MM.1S (cell line): ENCODE measurements around the gene SH3RF3.
A peak's percentile ranks its signal among the peaks of the same experiment; 100 is the strongest.

Experiments used
- DNase-seq: peaks from one replicate; pipeline ENCODE4 v3.0.0-alpha.2; 2015
- H2AFZ ChIP-seq: fragments of 300-600 bp; sonication (generic); 2 replicates; pipeline ENCODE4 v1.6.0; 2016; ENCODE audit warnings: antibody characterized with exemption, low read length
- H3F3A ChIP-seq: fragments of 300-600 bp; sonication (generic); 2 replicates; pipeline ENCODE4 v1.6.1; 2016; ENCODE audit warnings: mild to moderate bottlenecking, antibody characterized with exemption, low read length, moderate library complexity, mixed read lengths; ENCODE audit not compliant: insufficient read depth
- H3K27ac ChIP-seq: fragments of 300-600 bp; sonication (generic); 2 replicates; pipeline ENCODE4 v1.5.1; 2016; ENCODE audit warnings: mild to moderate bottlenecking, low read length
- H3K27me3 ChIP-seq: fragments of 300-600 bp; sonication (generic); replicated peaks from 2 replicates; pipeline ENCODE4 v1.6.0; 2016; ENCODE audit warnings: low read length; ENCODE audit not compliant: insufficient read depth
- H3K36me3 ChIP-seq: fragments of 300-600 bp; sonication (generic); replicated peaks from 2 replicates; pipeline ENCODE4 v1.6.1; 2016; ENCODE audit warnings: mild to moderate bottlenecking, low read length, mixed read lengths; ENCODE audit not compliant: insufficient read depth
- H3K4me1 ChIP-seq: fragments of 300-600 bp; sonication (generic); 2 replicates; pipeline ENCODE4 v1.6.1; 2016; ENCODE audit warnings: low read length, mixed read lengths
- H3K4me2 ChIP-seq: fragments of 300-600 bp; sonication (generic); 2 replicates; pipeline ENCODE4 v1.6.0; 2016; ENCODE audit warnings: low read depth, low read length
- H3K4me3 ChIP-seq: fragments of 300-600 bp; sonication (generic); 2 replicates; pipeline ENCODE4 v1.5.1; 2016; ENCODE audit warnings: low read length, mixed read lengths
- H3K79me2 ChIP-seq: fragments of 300-600 bp; sonication (generic); 2 replicates; pipeline ENCODE4 v1.6.1; 2016; ENCODE audit warnings: mixed run types, low read length, mixed read lengths
- H3K9ac ChIP-seq: fragments of 300-600 bp; sonication (generic); 2 replicates; pipeline ENCODE4 v1.6.1; 2016; ENCODE audit warnings: low read length, mixed read lengths
- H3K9me2 ChIP-seq: fragments of 300-600 bp; sonication (generic); replicated peaks from 2 replicates; pipeline ENCODE4 v1.6.1; 2016; ENCODE audit warnings: mild to moderate bottlenecking, low read length, mixed read lengths; ENCODE audit not compliant: insufficient read depth
- H3K9me3 ChIP-seq: fragments of 300-600 bp; sonication (generic); replicated peaks from 2 replicates; pipeline ENCODE4 v1.6.1; 2016; ENCODE audit warnings: mild to moderate bottlenecking, low read length, mixed read lengths; ENCODE audit not compliant: insufficient read depth
- H4K20me1 ChIP-seq: fragments of 300-600 bp; sonication (generic); 2 replicates; pipeline ENCODE4 v1.6.1; 2016; ENCODE audit warnings: mild to moderate bottlenecking, low read length, moderate library complexity, mixed read lengths; ENCODE audit not compliant: insufficient read depth
- EZH2 ChIP-seq: fragments of 300-600 bp; sonication (generic); optimal IDR thresholded peaks from 2 replicates; pipeline ENCODE3; 2017; ENCODE audit warnings: low read depth, mild to moderate bottlenecking, antibody characterized with exemption, low read length, mixed read lengths
- EZH2phosphoT487 ChIP-seq: fragments of 300-600 bp; sonication (generic); IDR thresholded peaks from 2 replicates; pipeline ENCODE4 v1.6.1; 2018; ENCODE audit warnings: antibody characterized with exemption, low read length
- TF ChIP-seq, protein P1 (sequence below): fragments of 300-600 bp; sonication (generic); IDR thresholded peaks from 2 replicates; pipeline ENCODE4 v1.5.1; 2016; ENCODE audit warnings: antibody characterized with exemption, low read length, mixed read lengths

SH3RF3 gene

DNA sequence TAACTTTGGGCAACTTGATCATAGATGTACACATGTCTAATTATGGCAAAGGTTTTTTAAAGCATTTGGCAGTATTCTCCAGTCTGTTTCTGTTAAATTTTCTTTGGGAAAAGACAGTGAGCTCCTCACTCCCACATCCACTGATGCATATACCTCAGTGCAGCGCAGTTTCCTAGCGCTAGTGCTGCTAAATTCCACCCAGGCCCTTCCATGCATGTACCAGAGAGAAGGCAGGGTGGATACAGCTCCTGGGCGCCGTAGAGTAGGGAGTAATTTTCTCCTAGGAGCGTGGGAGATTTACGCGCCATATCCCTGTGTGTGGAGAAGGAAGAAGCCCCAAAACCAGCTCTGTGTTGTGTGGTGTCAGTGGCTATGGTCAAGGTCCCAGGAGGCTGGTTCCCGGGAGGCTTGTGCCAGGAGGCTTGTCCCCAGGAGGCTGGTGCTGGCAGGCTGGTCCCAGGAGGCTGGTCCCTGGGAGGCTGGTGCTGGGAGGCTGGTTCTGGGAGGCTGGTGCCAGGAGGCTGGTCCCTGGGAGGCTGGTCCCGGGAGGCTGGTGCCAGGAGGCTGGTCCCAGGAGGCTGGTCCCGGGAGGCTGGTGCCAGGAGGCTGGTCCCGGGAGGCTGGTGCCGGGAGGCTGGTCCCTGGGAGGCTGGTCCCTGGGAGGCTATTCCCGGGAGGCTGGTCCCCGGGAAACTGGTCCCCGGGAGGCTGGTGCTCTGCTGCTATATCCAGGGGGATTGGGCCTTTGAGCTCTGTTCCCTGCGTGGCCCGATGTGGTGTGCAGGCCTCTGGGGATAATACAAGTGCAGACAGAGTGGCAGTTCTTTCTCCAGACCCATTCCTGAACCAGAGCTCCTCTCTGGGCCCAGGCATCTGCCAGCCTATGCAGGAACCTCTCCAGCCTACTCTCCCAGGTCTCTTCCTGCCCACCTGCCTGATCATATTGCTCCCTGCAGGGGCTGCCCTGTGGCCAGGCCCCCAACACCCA is 323.6 kb downstream of the SH3RF3 start:
- H3K79me2 ChIP-seq: no peaks in the 10 kb centered on the region
- TF ChIP-seq EZH2: no peak
- TF ChIP-seq, protein P1, sequence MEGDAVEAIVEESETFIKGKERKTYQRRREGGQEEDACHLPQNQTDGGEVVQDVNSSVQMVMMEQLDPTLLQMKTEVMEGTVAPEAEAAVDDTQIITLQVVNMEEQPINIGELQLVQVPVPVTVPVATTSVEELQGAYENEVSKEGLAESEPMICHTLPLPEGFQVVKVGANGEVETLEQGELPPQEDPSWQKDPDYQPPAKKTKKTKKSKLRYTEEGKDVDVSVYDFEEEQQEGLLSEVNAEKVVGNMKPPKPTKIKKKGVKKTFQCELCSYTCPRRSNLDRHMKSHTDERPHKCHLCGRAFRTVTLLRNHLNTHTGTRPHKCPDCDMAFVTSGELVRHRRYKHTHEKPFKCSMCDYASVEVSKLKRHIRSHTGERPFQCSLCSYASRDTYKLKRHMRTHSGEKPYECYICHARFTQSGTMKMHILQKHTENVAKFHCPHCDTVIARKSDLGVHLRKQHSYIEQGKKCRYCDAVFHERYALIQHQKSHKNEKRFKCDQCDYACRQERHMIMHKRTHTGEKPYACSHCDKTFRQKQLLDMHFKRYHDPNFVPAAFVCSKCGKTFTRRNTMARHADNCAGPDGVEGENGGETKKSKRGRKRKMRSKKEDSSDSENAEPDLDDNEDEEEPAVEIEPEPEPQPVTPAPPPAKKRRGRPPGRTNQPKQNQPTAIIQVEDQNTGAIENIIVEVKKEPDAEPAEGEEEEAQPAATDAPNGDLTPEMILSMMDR: no peak
- no peak for TF ChIP-seq EZH2phosphoT487
- no peak overlapping the region for H2AFZ ChIP-seq
- no peak overlapping the region for H3K4me2 ChIP-seq
- no peak for DNase-seq
- H3K36me3 ChIP-seq: no peaks in the 10 kb centered on the region
- H3K4me1 ChIP-seq: peaks cover 11% of the 10 kb centered on the region
- H3K9me2 ChIP-seq: no peaks in the 10 kb centered on the region
- no peaks in the 10 kb centered on the region for H3K9me3 ChIP-seq
- no peaks in the 10 kb centered on the region for H3F3A ChIP-seq
- H3K27ac ChIP-seq: no peak overlapping the region
- H3K4me3 ChIP-seq: no peak overlapping the region
- no peaks in the 10 kb centered on the region for H3K27me3 ChIP-seq
- no peaks in the 10 kb centered on the region for H4K20me1 ChIP-seq
- no peak overlapping the region for H3K9ac ChIP-seq

DNA sequence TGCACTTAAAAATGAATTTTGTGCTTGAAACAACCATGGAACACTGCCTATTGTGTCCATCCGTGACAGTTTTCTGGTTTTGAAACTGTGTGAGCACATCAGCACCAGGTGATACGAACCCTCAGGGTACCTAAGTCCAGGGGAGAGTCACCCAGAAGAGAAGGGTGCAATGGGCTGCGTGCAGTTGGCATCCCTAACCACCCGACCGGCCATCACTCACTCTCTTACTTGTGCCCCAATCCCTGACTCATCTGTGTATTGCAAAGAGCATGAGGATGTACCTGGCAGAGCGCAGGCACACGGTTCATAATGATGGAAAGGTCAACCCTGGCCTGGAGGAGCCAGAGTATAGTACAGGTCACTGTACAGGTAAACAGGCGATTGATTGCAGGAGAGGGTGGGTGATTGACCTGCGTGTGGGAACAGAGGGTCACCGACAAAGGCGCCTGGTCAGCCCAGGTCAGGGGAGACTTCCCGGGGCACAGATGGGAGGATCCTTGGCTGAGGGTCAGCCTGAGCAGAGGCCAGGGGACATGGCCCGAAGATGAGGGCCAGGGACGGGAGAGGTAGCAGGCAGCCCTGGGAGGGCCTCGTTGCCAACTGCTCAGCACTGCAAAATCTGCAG is 324.5 kb downstream of the SH3RF3 start:
- Histone ChIP-seq H3K79me2 (no peaks in the 10 kb centered on the region), H3F3A (no peaks in the 10 kb centered on the region), H3K9me3 (no peaks in the 10 kb centered on the region), H3K4me3 (no peak overlapping the region), H3K4me2 (no peak overlapping the region), H3K27me3 (no peaks in the 10 kb centered on the region), H2AFZ (no peak overlapping the region), H4K20me1 (no peaks in the 10 kb centered on the region), H3K4me1 (peaks cover 11% of the 10 kb centered on the region), H3K9ac (no peak overlapping the region), H3K27ac (no peak overlapping the region), H3K36me3 (no peaks in the 10 kb centered on the region), H3K9me2 (no peaks in the 10 kb centered on the region)
- no peak for DNase-seq
- TF ChIP-seq, protein P1: no peak
- no peak for TF ChIP-seq EZH2phosphoT487
- no peak for TF ChIP-seq EZH2

DNA sequence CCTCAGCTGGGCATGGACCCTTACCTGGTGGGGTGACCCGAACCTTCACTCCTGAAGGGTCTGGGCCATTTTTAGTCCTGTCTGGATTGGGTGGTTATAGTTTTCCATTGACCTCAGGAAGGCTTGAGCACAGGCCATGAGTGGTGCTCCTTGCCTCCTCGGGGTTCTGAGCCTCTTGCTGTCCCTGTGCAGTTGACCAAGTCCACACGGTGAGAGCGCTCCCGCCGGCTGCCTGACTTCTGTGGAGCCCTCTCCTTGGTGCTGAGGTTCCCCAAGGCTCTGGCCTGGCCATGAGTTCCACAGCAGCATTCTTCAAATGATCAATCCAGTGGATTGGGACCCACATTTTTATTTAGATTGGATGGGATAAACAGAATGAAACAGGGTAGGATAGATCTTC is 325.3 kb downstream of the SH3RF3 start:
- H2AFZ ChIP-seq: no peak overlapping the region

More for the DNA sequence above, 325.3 kb downstream of the SH3RF3 start:
- Histone ChIP-seq H3K4me3 (no peak overlapping the region), H3K9me3 (no peaks in the 10 kb centered on the region), H3F3A (no peaks in the 10 kb centered on the region), H4K20me1 (no peaks in the 10 kb centered on the region), H3K4me1 (peaks cover 11% of the 10 kb centered on the region), H3K79me2 (no peaks in the 10 kb centered on the region), H3K36me3 (no peaks in the 10 kb centered on the region), H3K4me2 (peak overlapping the region; percentile 15; the same call in 1 of the 2 replicates), H3K27ac (no peak overlapping the region), H3K9ac (no peak overlapping the region), H3K27me3 (no peaks in the 10 kb centered on the region), H3K9me2 (no peaks in the 10 kb centered on the region)
- no peak for DNase-seq
- TF ChIP-seq EZH2: no peak
- TF ChIP-seq, protein P1: no peak
- no peak for TF ChIP-seq EZH2phosphoT487
